ENCODE results near the gene GLRA3. TPM values are rescaled to one million over a fixed set of nuclear protein-coding genes. Genes with fewer than 3 reads are reported as not detected.

Gene GLRA3
- polyA plus RNA-seq, 1 donor from 2014 or later, result 0.98 TPM

DNA sequence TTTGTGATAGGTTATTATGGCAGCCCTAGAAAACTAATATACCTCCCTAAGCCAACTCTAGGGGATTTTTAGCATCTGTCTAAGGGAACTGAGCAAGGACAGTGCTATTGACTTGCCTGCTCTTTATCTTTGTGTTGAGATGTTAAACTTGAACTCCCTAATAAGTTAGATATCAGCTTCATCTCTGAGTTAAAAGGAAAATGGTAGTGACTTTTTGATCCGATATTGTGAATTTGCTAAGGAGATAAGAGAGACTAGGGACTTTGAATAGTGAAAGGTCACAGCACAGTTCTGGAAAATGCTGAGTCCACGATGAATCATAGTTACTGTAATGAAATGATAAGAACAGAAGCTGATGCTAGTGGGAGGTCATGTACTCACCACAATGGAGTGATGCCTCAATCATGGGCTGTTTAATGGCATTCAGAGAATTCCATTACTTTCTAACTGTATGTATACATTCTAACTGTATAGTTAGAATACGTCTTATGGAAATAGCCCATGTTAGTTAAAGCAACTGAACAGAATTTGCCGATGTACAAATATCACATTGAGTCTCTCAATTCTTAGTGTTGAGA is 147.2 kb downstream of the GLRA3 start:
- Mint-ChIP-seq H3K36me3 (no peaks in the 10 kb centered on the region), H3K4me3 (no peak overlapping the region), H3K9me3 (peaks cover 0 to 2% (median 0%) of the 10 kb centered on the region in 3 donors), H3K27me3 (no peaks in the 10 kb centered on the region), H3K27ac (peak overlapping the region in 1 of 3 donors; percentile 73), H3K4me1 (no peaks in the 10 kb centered on the region)

DNA sequence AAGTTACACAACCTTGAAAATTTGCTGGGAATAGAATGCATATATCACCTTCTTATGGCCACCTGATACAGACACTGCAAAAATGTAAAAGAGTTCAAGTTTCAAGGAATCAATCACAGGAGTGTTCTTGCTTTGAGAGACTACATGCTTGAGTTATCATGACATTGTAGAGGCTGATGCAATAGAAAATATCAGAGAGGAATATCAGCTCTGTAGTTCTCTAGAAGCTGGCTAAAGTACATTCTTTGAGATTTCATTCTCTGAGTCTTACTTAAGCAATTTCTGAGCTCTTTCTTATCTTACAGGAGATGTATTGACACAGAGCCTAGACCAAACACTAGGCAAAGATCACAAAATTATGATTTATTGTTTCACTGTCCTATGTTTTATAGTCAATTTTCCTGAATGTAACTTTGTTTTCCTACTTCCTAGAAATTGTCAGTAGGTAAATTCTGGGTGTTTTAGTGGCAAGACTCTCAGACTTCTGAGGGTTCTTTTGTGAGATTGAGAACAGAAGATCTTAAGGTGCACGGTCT is 154.7 kb downstream of the GLRA3 start:
- Mint-ChIP-seq H3K27ac (no peak overlapping the region), H3K9me3 (peaks cover 0 to 3% (median 0%) of the 10 kb centered on the region in 3 donors), H3K27me3 (no peaks in the 10 kb centered on the region), H3K4me1 (no peaks in the 10 kb centered on the region), H3K4me3 (no peak overlapping the region), H3K36me3 (no peaks in the 10 kb centered on the region)

GRCh38 chr4:174673865-174674264 is 155.2 kb downstream of the GLRA3 start:
- H3K4me3 Mint-ChIP-seq, result no peak overlapping the region

GRCh38 chr4:174672276-174672675 is 156.8 kb downstream of the GLRA3 start:
- H3K36me3 Mint-ChIP-seq, result no peaks in the 10 kb centered on the region
- H3K9me3 Mint-ChIP-seq, result peaks cover 0 to 3% (median 0%) of the 10 kb centered on the region in 3 donors
- H3K4me3 Mint-ChIP-seq, result no peak overlapping the region
- no peaks in the 10 kb centered on the region for H3K27me3 Mint-ChIP-seq
- H3K27ac Mint-ChIP-seq, result no peak overlapping the region
- no peaks in the 10 kb centered on the region for H3K4me1 Mint-ChIP-seq

More at GRCh38 chr4:174673865-174674264, 155.2 kb downstream of the GLRA3 start:
- Mint-ChIP-seq H3K9me3 (peaks cover 0 to 3% (median 0%) of the 10 kb centered on the region in 3 donors), H3K4me1 (no peaks in the 10 kb centered on the region), H3K27ac (no peak overlapping the region), H3K27me3 (no peaks in the 10 kb centered on the region), H3K36me3 (no peaks in the 10 kb centered on the region)

DNA sequence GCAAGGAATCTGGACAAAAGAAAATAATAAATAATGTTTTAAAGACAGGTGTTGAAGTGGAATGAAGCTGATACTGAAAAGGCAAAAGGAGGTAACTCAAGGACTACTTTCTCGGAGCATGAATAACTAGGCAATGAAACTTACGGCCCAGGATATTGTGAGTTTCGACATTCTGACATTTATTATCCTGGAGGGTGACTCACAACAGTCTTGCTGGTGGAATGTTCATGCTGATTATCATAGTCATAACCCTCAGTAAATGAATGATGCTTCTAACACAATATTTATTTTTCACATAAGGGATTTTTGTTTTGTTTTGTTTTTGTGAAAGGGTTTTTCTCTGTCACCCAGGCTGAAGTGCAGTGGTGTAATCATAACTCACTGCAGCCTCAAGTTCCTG is 159.8 kb downstream of the GLRA3 start:
- no peaks in the 10 kb centered on the region for H3K36me3 Mint-ChIP-seq
- no peaks in the 10 kb centered on the region for H3K4me1 Mint-ChIP-seq
- H3K27me3 Mint-ChIP-seq, result no peaks in the 10 kb centered on the region
- no peak overlapping the region for H3K27ac Mint-ChIP-seq
- H3K9me3 Mint-ChIP-seq, result peaks cover 0 to 2% (median 0%) of the 10 kb centered on the region in 3 donors
- no peak overlapping the region for H3K4me3 Mint-ChIP-seq

DNA sequence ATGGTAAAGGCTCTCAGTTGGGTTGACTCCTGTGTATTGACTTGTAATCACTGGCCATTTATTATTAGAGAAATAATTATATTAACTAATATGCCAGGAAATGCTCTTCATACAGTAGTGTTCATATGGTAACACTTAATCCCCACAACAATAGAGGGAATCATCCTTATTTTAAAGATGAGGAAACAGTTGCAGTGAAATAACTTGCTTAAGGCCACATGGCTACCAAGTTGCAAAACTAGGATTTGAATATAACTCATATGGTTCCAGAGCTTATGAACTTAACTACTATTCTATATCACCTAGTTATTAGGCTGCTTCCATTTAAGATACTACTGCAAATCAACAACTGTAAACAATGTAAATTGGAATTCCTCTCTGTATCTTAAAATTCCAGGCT is 163.2 kb downstream of the GLRA3 start:
- no peak overlapping the region for H3K4me3 Mint-ChIP-seq
- H3K27me3 Mint-ChIP-seq, result no peaks in the 10 kb centered on the region
- peaks cover 0 to 2% (median 0%) of the 10 kb centered on the region in 3 donors for H3K9me3 Mint-ChIP-seq
- no peak overlapping the region for H3K27ac Mint-ChIP-seq
- no peaks in the 10 kb centered on the region for H3K36me3 Mint-ChIP-seq
- H3K4me1 Mint-ChIP-seq, result no peaks in the 10 kb centered on the region

GRCh38 chr4:174663216-174663615 is 165.8 kb downstream of the GLRA3 start:
- no peak overlapping the region for H3K4me3 Mint-ChIP-seq
- H3K27me3 Mint-ChIP-seq, result no peaks in the 10 kb centered on the region
- H3K4me1 Mint-ChIP-seq, result no peaks in the 10 kb centered on the region
- H3K9me3 Mint-ChIP-seq, result peaks cover 0 to 2% (median 0%) of the 10 kb centered on the region in 3 donors
- H3K36me3 Mint-ChIP-seq, result peaks cover 1% of the 10 kb centered on the region
- no peak overlapping the region for H3K27ac Mint-ChIP-seq

DNA sequence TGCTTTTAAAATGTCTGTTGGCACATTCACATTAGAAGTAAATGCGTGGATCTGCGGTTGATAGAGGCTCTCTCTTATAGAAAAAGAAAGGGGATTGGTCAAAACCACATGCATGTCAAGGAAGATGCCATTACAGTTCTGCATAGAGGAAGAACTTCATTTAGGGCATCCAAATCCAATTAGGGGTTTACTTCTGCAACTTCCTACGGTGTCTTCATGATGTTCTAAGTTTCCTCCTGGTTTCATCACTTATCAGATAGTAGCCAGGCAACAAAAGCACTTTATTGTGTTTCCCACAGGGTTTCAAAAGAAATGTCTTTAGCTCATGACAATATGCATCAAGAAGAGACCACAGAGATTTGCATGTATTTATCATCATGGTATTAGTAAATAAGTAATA is 170.8 kb downstream of the GLRA3 start:
- Mint-ChIP-seq H3K4me1 (no peaks in the 10 kb centered on the region), H3K4me3 (no peak overlapping the region), H3K27me3 (no peaks in the 10 kb centered on the region), H3K9me3 (no peaks in the 10 kb centered on the region), H3K36me3 (peaks cover 1% of the 10 kb centered on the region), H3K27ac (no peak overlapping the region)

DNA sequence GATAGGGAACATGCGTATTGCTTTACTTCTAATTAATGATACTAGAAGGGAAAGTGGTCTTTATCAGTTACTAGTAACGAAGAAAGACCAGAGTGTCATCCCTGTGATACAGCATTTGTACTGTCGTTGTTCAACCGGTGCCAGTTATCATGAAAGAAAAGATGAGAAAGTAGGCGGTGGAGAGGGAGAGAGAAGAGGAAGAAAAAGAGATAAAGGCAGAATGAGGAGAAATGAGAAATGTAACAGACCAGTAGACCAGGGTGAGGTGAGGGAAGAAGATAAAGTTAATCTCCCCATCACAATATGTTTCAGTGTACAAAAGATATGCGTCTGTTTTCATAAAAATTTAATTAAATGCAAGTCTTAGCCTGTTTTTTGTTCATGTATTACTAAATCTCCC is 171.6 kb downstream of the GLRA3 start:
- H3K36me3 Mint-ChIP-seq, result peaks cover 1% of the 10 kb centered on the region
- no peaks in the 10 kb centered on the region for H3K27me3 Mint-ChIP-seq
- H3K27ac Mint-ChIP-seq, result peak overlapping the region in 1 of 3 donors; percentile 26
- no peak overlapping the region for H3K4me3 Mint-ChIP-seq
- no peaks in the 10 kb centered on the region for H3K9me3 Mint-ChIP-seq
- no peaks in the 10 kb centered on the region for H3K4me1 Mint-ChIP-seq

DNA sequence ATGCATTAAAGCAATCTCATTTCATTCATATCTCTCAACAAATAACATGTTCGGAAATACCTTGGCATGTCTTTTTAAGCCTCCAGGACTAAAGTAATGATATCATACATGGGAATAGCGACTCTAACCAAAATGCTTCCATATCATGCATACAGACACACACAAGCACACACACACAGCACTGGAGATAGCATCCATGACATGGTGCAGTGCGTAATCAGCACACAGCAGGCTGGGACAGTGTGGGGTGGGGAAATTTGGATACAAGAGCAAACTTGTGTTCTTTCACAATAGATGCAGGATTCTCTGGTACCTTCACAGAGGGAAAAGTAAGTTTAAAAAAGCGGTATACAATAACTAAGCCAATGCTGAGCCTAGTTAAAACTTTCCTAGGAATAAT is 174.4 kb downstream of the GLRA3 start:
- Mint-ChIP-seq H3K27ac (no peak overlapping the region), H3K9me3 (no peaks in the 10 kb centered on the region), H3K4me1 (no peaks in the 10 kb centered on the region), H3K27me3 (no peaks in the 10 kb centered on the region), H3K4me3 (no peak overlapping the region), H3K36me3 (peaks cover 1% of the 10 kb centered on the region)

- no peak overlapping the region for H3K27ac Mint-ChIP-seq
- H3K36me3 Mint-ChIP-seq, result no peaks in the 10 kb centered on the region
- no peaks in the 10 kb centered on the region for H3K27me3 Mint-ChIP-seq
- no peaks in the 10 kb centered on the region for H3K4me1 Mint-ChIP-seq
- H3K9me3 Mint-ChIP-seq, result no peaks in the 10 kb centered on the region
- H3K4me3 Mint-ChIP-seq, result no peak overlapping the region
Observed at GRCh38 chr4:174650711-174651355, 178.2 kb downstream of the GLRA3 start.

DNA sequence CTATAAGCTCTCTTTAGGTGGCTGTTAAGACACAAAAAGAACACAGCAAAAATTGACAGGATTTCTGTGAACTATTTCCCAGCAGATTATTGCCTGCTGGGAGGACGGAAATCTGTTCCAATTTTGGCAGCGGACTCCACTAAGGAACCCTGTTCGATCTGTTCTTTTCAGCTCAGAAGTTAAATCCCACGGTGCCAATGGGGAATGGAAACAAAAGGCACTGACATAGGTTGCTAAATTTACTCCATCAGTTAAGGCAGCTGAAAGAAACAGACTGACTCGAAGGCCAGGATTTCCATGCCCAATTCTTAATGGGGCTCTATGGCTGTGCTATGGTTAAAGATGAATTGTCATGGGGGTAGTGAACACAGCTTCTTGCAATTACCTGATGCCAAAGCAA is 180.2 kb downstream of the GLRA3 start:
- Mint-ChIP-seq H3K36me3 (no peaks in the 10 kb centered on the region), H3K9me3 (no peaks in the 10 kb centered on the region), H3K4me3 (no peak overlapping the region), H3K27me3 (no peaks in the 10 kb centered on the region), H3K4me1 (no peaks in the 10 kb centered on the region), H3K27ac (no peak overlapping the region)

- Mint-ChIP-seq H3K4me3 (no peak overlapping the region), H3K4me1 (no peaks in the 10 kb centered on the region), H3K27me3 (no peaks in the 10 kb centered on the region), H3K9me3 (peaks cover 0 to 2% (median 0%) of the 10 kb centered on the region in 3 donors), H3K27ac (no peak overlapping the region), H3K36me3 (no peaks in the 10 kb centered on the region)
Observed at GRCh38 chr4:174646326-174646725, 182.7 kb downstream of the GLRA3 start.

DNA sequence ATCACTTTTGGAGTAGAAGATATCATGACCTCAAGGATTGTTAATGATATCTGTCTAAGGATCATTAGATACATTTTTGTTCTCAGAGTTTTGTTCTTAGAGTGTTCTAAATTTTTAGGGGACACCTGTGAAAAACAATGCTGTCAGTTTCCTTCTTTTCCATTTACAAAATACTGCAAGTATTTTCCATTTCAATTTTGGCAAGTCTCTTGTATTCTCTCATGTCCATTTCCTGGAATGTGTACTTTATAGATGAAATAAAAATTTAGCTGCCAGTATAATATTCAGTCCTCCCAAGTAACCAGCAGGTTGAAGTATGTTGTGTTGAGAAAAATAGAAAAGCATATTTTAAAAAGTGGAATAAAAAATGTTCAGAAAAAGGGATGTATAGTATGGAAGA is 188.9 kb downstream of the GLRA3 start:
- no peaks in the 10 kb centered on the region for H3K4me1 Mint-ChIP-seq
- H3K36me3 Mint-ChIP-seq, result no peaks in the 10 kb centered on the region
- H3K27me3 Mint-ChIP-seq, result no peaks in the 10 kb centered on the region
- H3K27ac Mint-ChIP-seq, result no peak overlapping the region
- no peak overlapping the region for H3K4me3 Mint-ChIP-seq
- H3K9me3 Mint-ChIP-seq, result peaks cover 0 to 2% (median 0%) of the 10 kb centered on the region in 3 donors

DNA sequence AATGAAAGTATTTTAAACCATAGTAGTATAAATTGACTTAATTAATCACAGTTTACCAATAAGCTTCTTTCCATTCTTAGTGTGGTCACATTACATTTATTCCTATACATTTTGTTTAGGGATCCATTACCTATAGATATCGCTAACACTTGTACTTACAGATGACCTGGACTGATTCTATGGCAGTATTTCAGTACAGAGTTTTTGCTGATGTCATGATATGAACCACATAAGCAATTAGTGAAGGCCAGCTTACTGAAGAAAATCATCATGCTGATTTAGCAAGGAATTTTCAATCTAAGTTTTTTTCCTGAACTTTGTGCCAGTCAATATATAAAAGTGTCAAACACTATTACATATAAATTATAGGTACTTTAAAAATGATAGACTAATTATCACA is 193.3 kb downstream of the GLRA3 start:
- Mint-ChIP-seq H3K27me3 (no peaks in the 10 kb centered on the region), H3K4me1 (peaks cover 0 to 2% (median 0%) of the 10 kb centered on the region in 3 donors), H3K36me3 (no peaks in the 10 kb centered on the region), H3K4me3 (no peak overlapping the region), H3K27ac (no peak overlapping the region), H3K9me3 (no peaks in the 10 kb centered on the region)

- Mint-ChIP-seq H3K4me1 (peaks cover 0 to 2% (median 0%) of the 10 kb centered on the region in 3 donors), H3K27ac (no peak overlapping the region), H3K9me3 (no peaks in the 10 kb centered on the region), H3K36me3 (no peaks in the 10 kb centered on the region), H3K27me3 (no peaks in the 10 kb centered on the region), H3K4me3 (no peak overlapping the region)
Observed at GRCh38 chr4:174633399-174633798, 195.6 kb downstream of the GLRA3 start.

Measured in IgD-negative memory B cell (primary cell).